Fibroblast of lung (primary cell): ENCODE results near the gene RCAN3. TPM values are rescaled to one million over a fixed set of nuclear protein-coding genes. Genes with fewer than 3 reads are reported as not detected.

Source experiments
- DNase-seq, 2 donors: peaks; one replicate each; pipeline versions ENCODE4 v3.0.0 to v3.0.0-alpha.2; 2010; ENCODE audit warnings: low read depth in 2 of 2
- H2AFZ ChIP-seq: 2 replicates; pipeline ENCODE4 v1.5.1; 2012; ENCODE audit warnings: low read length, control low read depth, inconsistent platforms
- H3K27ac ChIP-seq: 2 replicates; pipeline ENCODE4 v1.5.1; 2011; ENCODE audit warnings: low read length, control low read depth; ENCODE audit not compliant: insufficient read depth
- H3K27me3 ChIP-seq: 2 replicates; pipeline ENCODE4 v1.5.1; 2011; ENCODE audit warnings: mild to moderate bottlenecking, low read length; ENCODE audit not compliant: control insufficient read depth, insufficient read depth
- H3K36me3 ChIP-seq: 2 replicates; pipeline ENCODE4 v1.5.1; 2011; ENCODE audit warnings: low read length; ENCODE audit not compliant: control insufficient read depth, insufficient read depth
- H3K4me1 ChIP-seq: 2 replicates; pipeline ENCODE4 v1.5.1; 2011; ENCODE audit warnings: low read length; ENCODE audit not compliant: control insufficient read depth, insufficient read depth; ENCODE audit errors: extremely low read depth
- H3K4me2 ChIP-seq: 2 replicates; pipeline ENCODE4 v1.5.1; 2011; ENCODE audit warnings: low read length, control low read depth; ENCODE audit not compliant: insufficient read depth; ENCODE audit errors: extremely low read depth
- H3K4me3 ChIP-seq, 4 experiments: fragments of 200-600 bp in 1 of 4; sonication (generic) in 1 of 4; replicated peaks in 1 of 4; 2 replicates each; pipeline ENCODE4 v1.5.1; 2011 to 2016; ENCODE audit warnings: low read length in 4 of 4, low read depth in 3 of 4, mild to moderate bottlenecking in 3 of 4, control low read depth in 2 of 4, inconsistent platforms in 1 of 4, mixed read lengths in 1 of 4; ENCODE audit not compliant: insufficient read depth in 1 of 4; ENCODE audit errors: control extremely low read depth in 1 of 4
- H3K79me2 ChIP-seq: 2 replicates; pipeline ENCODE4 v1.5.1; 2012; ENCODE audit warnings: mild to moderate bottlenecking, low read length, inconsistent platforms; ENCODE audit not compliant: control insufficient read depth, insufficient read depth
- H3K9ac ChIP-seq: 2 replicates; pipeline ENCODE4 v1.5.1; 2011; ENCODE audit warnings: mild to moderate bottlenecking, low read length, control low read depth; ENCODE audit not compliant: insufficient read depth
- H3K9me3 ChIP-seq: 2 replicates; pipeline ENCODE4 v1.5.1; 2012; ENCODE audit warnings: low read depth, low read length; ENCODE audit not compliant: control insufficient read depth, insufficient read depth
- H4K20me1 ChIP-seq: 2 replicates; pipeline ENCODE4 v1.5.1; 2011; ENCODE audit warnings: low read length; ENCODE audit not compliant: control insufficient read depth, insufficient read depth; ENCODE audit errors: extremely low read depth
- EZH2 ChIP-seq: IDR thresholded peaks from 2 replicates; pipeline ENCODE4 v1.5.1; 2012; ENCODE audit warnings: low read length, control low read depth, mild to moderate bottlenecking; ENCODE audit errors: missing control alignments
- polyA plus RNA-seq, 2 donors: library from polyadenylated mRNA; depleted of rRNA in 1 of 2; stranded (reverse) in 1 of 2; unstranded in 1 of 2; fragments of >200 nt; gene quantifications; 2 replicates each; pipeline ENCODE4 v1.2.1, GENCODE V29; 2011 to 2012; ENCODE audit warnings: missing spikeins in 1 of 2
- total RNA-seq: library from RNA; depleted of rRNA; stranded (reverse); fragments of >200 nt; gene quantifications from 2 replicates; pipeline ENCODE4 v1.2.1, GENCODE V29; 2014
- TF ChIP-seq, protein P1 (sequence below), 2 donors: IDR thresholded peaks in 1 of 2; conservative IDR thresholded peaks in 1 of 2; 1 replicate in 1 of 2; 2 replicates in 1 of 2; pipeline ENCODE4 v1.5.1; 2011 to 2012; ENCODE audit warnings: low read length in 2 of 2, control low read depth in 1 of 2, inconsistent platforms in 1 of 2, low read depth in 1 of 2, mild to moderate bottlenecking in 1 of 2

RCAN3 gene
- total and polyA plus RNA-seq, 2 donors (not counting 1 experiment from before 2014, with no cell fraction given) = 5.0 to 17.3 TPM

GRCh38 chr1:24570265-24571125 lies 67.9 kb downstream of the RCAN3 start:
- no peak for DNase-seq
- no peak overlapping the region for H2AFZ ChIP-seq
- no peak overlapping the region for H3K4me3 ChIP-seq
- H3K79me2 ChIP-seq = no peaks in the 10 kb centered on the region
- no peaks in the 10 kb centered on the region for H3K27me3 ChIP-seq
- H3K4me1 ChIP-seq = no peaks in the 10 kb centered on the region
- H3K27ac ChIP-seq = no peak overlapping the region
- no peaks in the 10 kb centered on the region for H3K9me3 ChIP-seq
- no peak overlapping the region for H3K4me2 ChIP-seq
- no peak for TF ChIP-seq EZH2
- no peaks in the 10 kb centered on the region for H3K36me3 ChIP-seq
- no peaks in the 10 kb centered on the region for H4K20me1 ChIP-seq
- no peak overlapping the region for H3K9ac ChIP-seq

GRCh38 chr1:24572301-24572700 lies 69.7 kb downstream of the RCAN3 start:
- Histone ChIP-seq H4K20me1 (no peaks in the 10 kb centered on the region), H3K27ac (no peak overlapping the region), H3K4me3 (no peak overlapping the region), H3K4me1 (no peaks in the 10 kb centered on the region), H3K4me2 (no peak overlapping the region), H3K36me3 (no peaks in the 10 kb centered on the region), H3K79me2 (no peaks in the 10 kb centered on the region), H3K9me3 (no peaks in the 10 kb centered on the region), H2AFZ (no peak overlapping the region), H3K9ac (no peak overlapping the region), H3K27me3 (no peaks in the 10 kb centered on the region)
- DNase-seq = no peak
- TF ChIP-seq EZH2 = no peak
- TF ChIP-seq, protein P1, sequence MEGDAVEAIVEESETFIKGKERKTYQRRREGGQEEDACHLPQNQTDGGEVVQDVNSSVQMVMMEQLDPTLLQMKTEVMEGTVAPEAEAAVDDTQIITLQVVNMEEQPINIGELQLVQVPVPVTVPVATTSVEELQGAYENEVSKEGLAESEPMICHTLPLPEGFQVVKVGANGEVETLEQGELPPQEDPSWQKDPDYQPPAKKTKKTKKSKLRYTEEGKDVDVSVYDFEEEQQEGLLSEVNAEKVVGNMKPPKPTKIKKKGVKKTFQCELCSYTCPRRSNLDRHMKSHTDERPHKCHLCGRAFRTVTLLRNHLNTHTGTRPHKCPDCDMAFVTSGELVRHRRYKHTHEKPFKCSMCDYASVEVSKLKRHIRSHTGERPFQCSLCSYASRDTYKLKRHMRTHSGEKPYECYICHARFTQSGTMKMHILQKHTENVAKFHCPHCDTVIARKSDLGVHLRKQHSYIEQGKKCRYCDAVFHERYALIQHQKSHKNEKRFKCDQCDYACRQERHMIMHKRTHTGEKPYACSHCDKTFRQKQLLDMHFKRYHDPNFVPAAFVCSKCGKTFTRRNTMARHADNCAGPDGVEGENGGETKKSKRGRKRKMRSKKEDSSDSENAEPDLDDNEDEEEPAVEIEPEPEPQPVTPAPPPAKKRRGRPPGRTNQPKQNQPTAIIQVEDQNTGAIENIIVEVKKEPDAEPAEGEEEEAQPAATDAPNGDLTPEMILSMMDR (conservative IDR thresholded peaks at IDR 0.05 in 1 of 2, IDR thresholded peaks at IDR 0.05 in 1 of 2; ENCODE audit: low read depth in 1 of 2, low read length in 2 of 2) = no peak

GRCh38 chr1:24575905-24576587 lies 73.4 kb downstream of the RCAN3 start:
- Histone ChIP-seq H2AFZ (no peak overlapping the region), H3K4me3 (no peak overlapping the region), H3K9me3 (no peaks in the 10 kb centered on the region), H3K79me2 (no peaks in the 10 kb centered on the region), H3K27ac (no peak overlapping the region), H3K9ac (no peak overlapping the region), H3K4me1 (no peaks in the 10 kb centered on the region), H3K4me2 (no peak overlapping the region), H4K20me1 (no peaks in the 10 kb centered on the region), H3K36me3 (no peaks in the 10 kb centered on the region), H3K27me3 (no peaks in the 10 kb centered on the region)
- TF ChIP-seq EZH2 = no peak
- TF ChIP-seq, protein P1 (conservative IDR thresholded peaks at IDR 0.05 in 1 of 2, IDR thresholded peaks at IDR 0.05 in 1 of 2; ENCODE audit: low read depth in 1 of 2, low read length in 2 of 2) = no peak
- no peak for DNase-seq
